Endodermal cell (in vitro differentiated cells): ENCODE measurements around the gene ALDH1A3. TPM values are rescaled to one million over a fixed set of nuclear protein-coding genes. Genes with fewer than 3 reads are reported as not detected.

ENCODE experiments used
- DNase-seq: peaks from one replicate; pipeline ENCODE4 v3.0.0-alpha.2; 2017
- H3K27ac ChIP-seq: 2 replicates; pipeline ENCODE4 v1.5.1; 2013; ENCODE audit warnings: mild to moderate bottlenecking, low read depth, low read length, moderate library complexity
- H3K27me3 ChIP-seq: 2 replicates; pipeline ENCODE4 v1.6.1; 2013; ENCODE audit warnings: mild to moderate bottlenecking, low read length, moderate library complexity; ENCODE audit not compliant: insufficient read depth, control insufficient read depth, poor library complexity, severe bottlenecking
- H3K36me3 ChIP-seq: 2 replicates; pipeline ENCODE4 v1.7.0; 2013; ENCODE audit warnings: mild to moderate bottlenecking, low read length, moderate library complexity; ENCODE audit not compliant: control insufficient read depth, insufficient read depth
- H3K4me1 ChIP-seq: one replicate; pipeline ENCODE4 v1.7.0; 2013; ENCODE audit warnings: low read length; ENCODE audit not compliant: control insufficient read depth, insufficient read depth
- H3K4me3 ChIP-seq: 2 replicates; pipeline ENCODE4 v1.5.1; 2013; ENCODE audit warnings: mild to moderate bottlenecking, low read length, moderate library complexity
- H3K9ac ChIP-seq: 2 replicates; pipeline ENCODE4 v1.6.1; 2013; ENCODE audit warnings: mild to moderate bottlenecking, low read length, moderate library complexity; ENCODE audit not compliant: poor library complexity, severe bottlenecking; ENCODE audit errors: extremely low read depth
- H3K9me3 ChIP-seq: 2 replicates; pipeline ENCODE4 v1.6.1; 2013; ENCODE audit warnings: mild to moderate bottlenecking, low read length, moderate library complexity; ENCODE audit not compliant: control insufficient read depth
- H3K27ac Mint-ChIP-seq: 2 replicates; pipeline ENCODE4 v1.8.0; 2020; ENCODE audit warnings: mixed read lengths
- H3K27me3 Mint-ChIP-seq: 2 replicates; pipeline ENCODE4 v1.8.0; 2021; ENCODE audit warnings: mild to moderate bottlenecking, mixed read lengths; ENCODE audit not compliant: insufficient read depth
- H3K36me3 Mint-ChIP-seq: 2 replicates; pipeline ENCODE4 v1.8.0; 2020; ENCODE audit warnings: low read depth, mixed read lengths
- H3K4me1 Mint-ChIP-seq: 2 replicates; pipeline ENCODE4 v1.8.0; 2020; ENCODE audit warnings: mixed read lengths
- H3K4me3 Mint-ChIP-seq: 2 replicates; pipeline ENCODE4 v1.8.0; 2020; ENCODE audit warnings: mild to moderate bottlenecking, moderate library complexity, mixed read lengths
- H3K9me3 Mint-ChIP-seq: 2 replicates; pipeline ENCODE4 v1.8.0; 2020; ENCODE audit warnings: mild to moderate bottlenecking, mixed read lengths
- CTCF ChIP-seq: fragments of 200-600 bp; sonication (generic); conservative IDR thresholded peaks from 2 replicates; pipeline ENCODE4 v1.5.0; 2021; ENCODE audit warnings: antibody characterized with exemption, mild to moderate bottlenecking
- WGBS, 2 experiments: methylation state at CpG; one replicate each; pipeline versions ENCODE4 v1.1.5 to v1.1.7; 2013; ENCODE audit warnings: missing lambda C conversion rate in 2 of 2, mixed read lengths in 1 of 2; ENCODE audit not compliant: insufficient coverage in 1 of 2, insufficient read length in 1 of 2; 5-methylcytosine and 5-hydroxymethylcytosine counted together
- total RNA-seq, 2 donors: library from RNA; stranded (reverse); fragmentation: NEBNext Ultra II Directional in 1 of 2; extraction: Animal tissue kit (Norgen Biotek cat#: 25700) in 1 of 2; gene quantifications; 2 replicates in 1 of 2; 3 replicates in 1 of 2; pipeline ENCODE4 v1.2.1, GENCODE V29; 2021

The ALDH1A3 gene
- total RNA-seq, 2 donors from 2014 or later: 6.9 to 7.3 TPM

GRCh38 chr15:100931143-100931890, 51.7 kb downstream of the ALDH1A3 start:
- no peak overlapping the region for H3K4me3 ChIP-seq
- H3K36me3 ChIP-seq: no peaks in the 10 kb centered on the region
- Mint-ChIP-seq H3K4me1 (peaks cover 16% of the 10 kb centered on the region), H3K9me3 (no peaks in the 10 kb centered on the region), H3K36me3 (no peaks in the 10 kb centered on the region), H3K27ac (no peak overlapping the region), H3K27me3 (peaks cover 4% of the 10 kb centered on the region), H3K4me3 (no peak overlapping the region)
- peaks cover 4% of the 10 kb centered on the region for H3K4me1 ChIP-seq
- WGBS, 2 experiments: 91 to 97% methylated on average over 9 to 15 of the region's 15 CpGs
- no peak for TF ChIP-seq CTCF
- DNase-seq: no peak
- no peak overlapping the region for H3K9ac ChIP-seq
- no peaks in the 10 kb centered on the region for H3K27me3 ChIP-seq
- H3K27ac ChIP-seq: no peak overlapping the region
- no peaks in the 10 kb centered on the region for H3K9me3 ChIP-seq

- 65 to 69% methylated on average over 6 to 7 of the region's 7 CpGs for WGBS, 2 experiments
- no peak for DNase-seq
Measured at GRCh38 chr15:100932676-100933348, 53.2 kb downstream of the ALDH1A3 start.

GRCh38 chr15:100934166-100934565, 54.5 kb downstream of the ALDH1A3 start:
- DNase-seq: no peak
- H3K27ac ChIP-seq: no peak overlapping the region
- Mint-ChIP-seq H3K36me3 (no peaks in the 10 kb centered on the region), H3K9me3 (no peaks in the 10 kb centered on the region), H3K4me1 (peaks cover 4% of the 10 kb centered on the region), H3K4me3 (no peak overlapping the region), H3K27me3 (peaks cover 4% of the 10 kb centered on the region), H3K27ac (no peak overlapping the region)
- no peaks in the 10 kb centered on the region for H3K27me3 ChIP-seq
- no peaks in the 10 kb centered on the region for H3K9me3 ChIP-seq
- no peaks in the 10 kb centered on the region for H3K4me1 ChIP-seq
- TF ChIP-seq CTCF: no peak
- no peak overlapping the region for H3K9ac ChIP-seq
- no peak overlapping the region for H3K4me3 ChIP-seq
- H3K36me3 ChIP-seq: no peaks in the 10 kb centered on the region

More at GRCh38 chr15:100932676-100933348, 53.2 kb downstream of the ALDH1A3 start:
- H3K9me3 Mint-ChIP-seq: no peaks in the 10 kb centered on the region
- no peak overlapping the region for H3K4me3 Mint-ChIP-seq
- H3K27ac ChIP-seq: no peak overlapping the region
- H3K27ac Mint-ChIP-seq: no peak overlapping the region
- peaks cover 16% of the 10 kb centered on the region for H3K4me1 Mint-ChIP-seq
- no peaks in the 10 kb centered on the region for H3K27me3 ChIP-seq
- H3K27me3 Mint-ChIP-seq: peaks cover 4% of the 10 kb centered on the region
- H3K4me1 ChIP-seq: peaks cover 4% of the 10 kb centered on the region
- no peak for TF ChIP-seq CTCF
- no peak overlapping the region for H3K4me3 ChIP-seq
- no peaks in the 10 kb centered on the region for H3K36me3 Mint-ChIP-seq
- H3K36me3 ChIP-seq: no peaks in the 10 kb centered on the region
- H3K9me3 ChIP-seq: no peaks in the 10 kb centered on the region
- H3K9ac ChIP-seq: no peak overlapping the region
